Osteoblast (primary cell): Measurements from ENCODE around the gene ABCG1. TPM values are rescaled to one million over a fixed set of nuclear protein-coding genes. Genes with fewer than 3 reads are reported as not detected.

Experiments used
- DNase-seq: peaks from one replicate; pipeline ENCODE4 v3.0.0; 2011; ENCODE audit warnings: low spot score, mixed read lengths; ENCODE audit not compliant: insufficient read length; ENCODE audit errors: missing footprints
- H2AFZ ChIP-seq: 2 replicates; pipeline ENCODE4 v1.6.0; 2011; ENCODE audit warnings: mild to moderate bottlenecking, low read length
- H3K27ac ChIP-seq: 2 replicates; pipeline ENCODE4 v1.5.1; 2011; ENCODE audit warnings: mild to moderate bottlenecking, low read depth, low read length, moderate library complexity
- H3K27me3 ChIP-seq: 2 replicates; pipeline ENCODE4 v1.6.0; 2012; ENCODE audit warnings: mild to moderate bottlenecking, control low read depth, inconsistent platforms, low read length, moderate library complexity; ENCODE audit not compliant: insufficient read depth
- H3K36me3 ChIP-seq: 2 replicates; pipeline ENCODE4 v1.5.1; 2011; ENCODE audit warnings: mild to moderate bottlenecking, low read length, control low read depth, moderate library complexity; ENCODE audit not compliant: insufficient read depth
- H3K4me1 ChIP-seq: 2 replicates; pipeline ENCODE4 v1.5.1; 2011; ENCODE audit warnings: mild to moderate bottlenecking, low read length, control low read depth, moderate library complexity; ENCODE audit not compliant: insufficient read depth
- H3K4me2 ChIP-seq: 2 replicates; pipeline ENCODE4 v1.6.0; 2011; ENCODE audit warnings: mild to moderate bottlenecking, low read length; ENCODE audit not compliant: insufficient read depth
- H3K4me3 ChIP-seq: fragments of 200-600 bp; sonication (generic); 3 replicates; pipeline ENCODE4 v1.5.1; 2012; ENCODE audit warnings: mild to moderate bottlenecking, low read length, inconsistent platforms; ENCODE audit not compliant: insufficient read depth
- H3K79me2 ChIP-seq: 2 replicates; pipeline ENCODE4 v1.6.0; 2012; ENCODE audit warnings: mild to moderate bottlenecking, low read length, control low read depth, inconsistent platforms; ENCODE audit not compliant: insufficient read depth
- H3K9me3 ChIP-seq: 2 replicates; pipeline ENCODE4 v1.5.1; 2011; ENCODE audit warnings: low read depth, low read length, control low read depth
- H4K20me1 ChIP-seq: 2 replicates; pipeline ENCODE4 v1.6.0; 2012; ENCODE audit warnings: mild to moderate bottlenecking, low read length, control low read depth; ENCODE audit not compliant: insufficient read depth
- total RNA-seq: library from RNA; depleted of rRNA; stranded (reverse); fragments of >200 nt; gene quantifications from 2 replicates; pipeline ENCODE4 v1.2.3, GENCODE V29; 2012
- TF ChIP-seq, protein P1 (sequence below): IDR thresholded peaks from 2 replicates; pipeline ENCODE4 v1.5.1; 2011; ENCODE audit warnings: mild to moderate bottlenecking, low read depth, low read length, moderate library complexity; ENCODE audit errors: extremely low read depth

ABCG1 gene
- total RNA-seq, 1 donor: 0.72 TPM

GRCh38 chr21:42231756-42232155 is 12.8 kb downstream of the ABCG1 start:
- no peaks in the 10 kb centered on the region for H3K36me3 ChIP-seq
- H3K79me2 ChIP-seq: no peaks in the 10 kb centered on the region
- no peak overlapping the region for H3K27ac ChIP-seq
- no peak overlapping the region for H2AFZ ChIP-seq
- TF ChIP-seq, protein P1, sequence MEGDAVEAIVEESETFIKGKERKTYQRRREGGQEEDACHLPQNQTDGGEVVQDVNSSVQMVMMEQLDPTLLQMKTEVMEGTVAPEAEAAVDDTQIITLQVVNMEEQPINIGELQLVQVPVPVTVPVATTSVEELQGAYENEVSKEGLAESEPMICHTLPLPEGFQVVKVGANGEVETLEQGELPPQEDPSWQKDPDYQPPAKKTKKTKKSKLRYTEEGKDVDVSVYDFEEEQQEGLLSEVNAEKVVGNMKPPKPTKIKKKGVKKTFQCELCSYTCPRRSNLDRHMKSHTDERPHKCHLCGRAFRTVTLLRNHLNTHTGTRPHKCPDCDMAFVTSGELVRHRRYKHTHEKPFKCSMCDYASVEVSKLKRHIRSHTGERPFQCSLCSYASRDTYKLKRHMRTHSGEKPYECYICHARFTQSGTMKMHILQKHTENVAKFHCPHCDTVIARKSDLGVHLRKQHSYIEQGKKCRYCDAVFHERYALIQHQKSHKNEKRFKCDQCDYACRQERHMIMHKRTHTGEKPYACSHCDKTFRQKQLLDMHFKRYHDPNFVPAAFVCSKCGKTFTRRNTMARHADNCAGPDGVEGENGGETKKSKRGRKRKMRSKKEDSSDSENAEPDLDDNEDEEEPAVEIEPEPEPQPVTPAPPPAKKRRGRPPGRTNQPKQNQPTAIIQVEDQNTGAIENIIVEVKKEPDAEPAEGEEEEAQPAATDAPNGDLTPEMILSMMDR: no peak
- no peaks in the 10 kb centered on the region for H4K20me1 ChIP-seq
- no peak overlapping the region for H3K4me2 ChIP-seq
- no peaks in the 10 kb centered on the region for H3K9me3 ChIP-seq
- H3K27me3 ChIP-seq: peaks cover 36% of the 10 kb centered on the region
- H3K4me1 ChIP-seq: no peaks in the 10 kb centered on the region
- peak; percentile 43 for DNase-seq
- H3K4me3 ChIP-seq: no peak overlapping the region

GRCh38 chr21:42232176-42232825 is 13.4 kb downstream of the ABCG1 start:
- no peak for DNase-seq
- peaks cover 38% of the 10 kb centered on the region for H3K27me3 ChIP-seq
- no peaks in the 10 kb centered on the region for H3K9me3 ChIP-seq
- H4K20me1 ChIP-seq: no peaks in the 10 kb centered on the region
- TF ChIP-seq, protein P1: no peak
- no peak overlapping the region for H3K4me3 ChIP-seq
- H3K4me1 ChIP-seq: no peaks in the 10 kb centered on the region
- H3K4me2 ChIP-seq: no peak overlapping the region
- H3K36me3 ChIP-seq: no peaks in the 10 kb centered on the region
- H2AFZ ChIP-seq: no peak overlapping the region
- no peaks in the 10 kb centered on the region for H3K79me2 ChIP-seq
- H3K27ac ChIP-seq: no peak overlapping the region

DNA sequence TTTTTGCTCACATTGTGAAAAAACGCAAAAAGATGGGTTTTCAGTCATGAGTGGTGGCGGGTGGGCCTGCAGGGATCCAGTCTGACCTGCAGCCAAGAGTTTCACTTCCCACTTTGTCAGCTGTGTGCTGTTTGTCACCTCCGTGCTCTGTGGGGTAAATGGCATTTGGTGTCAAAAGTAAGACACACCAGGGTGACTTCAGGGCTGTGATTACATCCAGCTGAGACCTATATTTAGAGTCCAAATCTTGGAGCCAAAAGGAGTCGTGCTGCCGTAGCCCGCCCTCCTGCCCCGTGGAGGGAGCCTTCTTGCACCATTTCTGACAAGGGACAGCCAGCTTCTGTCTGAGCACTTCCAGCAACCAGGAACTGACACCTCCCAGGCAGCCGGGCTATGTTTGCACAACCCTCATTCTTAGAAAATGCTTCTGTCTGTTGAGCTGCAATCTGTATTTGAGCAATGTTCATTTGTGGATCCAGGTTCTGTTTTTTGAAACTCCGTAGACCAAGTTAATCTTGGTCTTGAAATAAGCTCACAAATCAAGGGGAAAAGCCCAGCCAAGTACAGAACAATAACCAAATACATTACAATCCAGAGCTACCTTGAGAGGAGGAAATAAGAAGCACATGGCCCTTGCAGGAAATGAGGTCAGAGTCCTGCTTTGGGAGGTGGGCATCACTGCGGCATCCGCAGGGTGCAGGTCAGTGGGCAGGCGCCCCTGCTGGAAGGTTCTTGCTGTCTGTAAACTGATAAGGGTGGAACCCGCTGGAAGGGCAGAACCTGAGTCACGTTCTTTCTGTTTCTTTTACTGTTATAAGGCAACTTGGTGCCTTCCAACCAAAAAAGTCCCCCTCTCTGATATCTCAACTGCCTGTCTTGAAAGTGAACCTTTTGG is 14.4 kb downstream of the ABCG1 start:
- no peak overlapping the region for H3K4me2 ChIP-seq
- H3K4me1 ChIP-seq: no peaks in the 10 kb centered on the region
- no peaks in the 10 kb centered on the region for H3K9me3 ChIP-seq
- peak; percentile 76 for DNase-seq
- H3K36me3 ChIP-seq: no peaks in the 10 kb centered on the region
- TF ChIP-seq, protein P1: no peak
- H3K4me3 ChIP-seq: no peak overlapping the region
- no peak overlapping the region for H2AFZ ChIP-seq
- no peaks in the 10 kb centered on the region for H3K79me2 ChIP-seq
- H3K27me3 ChIP-seq: peaks cover 39% of the 10 kb centered on the region
- no peaks in the 10 kb centered on the region for H4K20me1 ChIP-seq
- H3K27ac ChIP-seq: no peak overlapping the region

DNA sequence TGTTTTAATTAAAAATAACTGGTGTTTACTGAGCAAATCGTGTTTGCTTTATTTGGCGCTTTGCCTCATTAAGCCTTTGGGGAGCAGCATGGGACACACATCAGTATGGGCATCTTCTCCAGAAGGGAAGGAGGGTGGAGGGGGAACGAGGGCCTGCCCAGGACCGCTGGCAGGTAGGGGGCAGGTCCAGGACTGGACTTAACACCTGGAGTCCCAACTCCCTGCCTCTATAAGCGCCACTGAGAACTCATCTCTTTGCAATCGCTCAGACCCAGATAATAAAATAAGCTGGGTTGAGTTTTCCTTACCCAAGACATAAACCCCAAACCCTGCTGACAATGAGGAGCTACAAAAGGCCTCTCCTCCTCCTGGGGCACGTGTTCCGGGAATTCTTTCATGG is 15.1 kb downstream of the ABCG1 start:
- Histone ChIP-seq H3K79me2 (no peaks in the 10 kb centered on the region), H3K4me3 (no peak overlapping the region), H3K4me1 (no peaks in the 10 kb centered on the region), H3K27ac (no peak overlapping the region), H3K4me2 (no peak overlapping the region), H2AFZ (no peak overlapping the region), H3K36me3 (no peaks in the 10 kb centered on the region), H4K20me1 (no peaks in the 10 kb centered on the region), H3K27me3 (peaks cover 39% of the 10 kb centered on the region), H3K9me3 (no peaks in the 10 kb centered on the region)
- DNase-seq: no peak
- TF ChIP-seq, protein P1: no peak
